DLD1 (cell line): ENCODE data around the gene SCRG1.

ENCODE experiments used
- in situ Hi-C: cut with HindIII; loops from 2 replicates; pipeline ENCODE4 v1.10.0; 2017; ENCODE audit warnings: low sequenced_read_pairs

SCRG1 gene

DNA sequence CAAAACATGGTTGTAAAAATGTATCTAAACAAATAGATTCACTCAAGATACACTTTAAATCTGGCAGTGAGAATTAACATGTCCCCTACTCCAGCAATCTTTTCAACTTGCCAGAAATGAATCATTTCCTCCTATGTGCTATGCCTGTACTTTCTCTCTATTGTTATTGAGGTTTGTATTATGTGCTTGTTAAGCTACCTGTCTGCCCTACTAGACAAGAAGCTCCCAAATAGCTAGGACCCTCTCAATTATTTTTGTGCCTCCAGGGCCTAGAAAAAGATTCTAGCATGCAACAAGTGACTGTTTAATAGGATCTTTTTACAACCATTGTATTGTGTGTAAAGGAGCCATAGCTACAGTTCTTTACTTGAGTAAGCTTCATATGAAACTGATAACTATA lies 31.6 kb downstream of the SCRG1 start:
- in situ Hi-C loops: no loop called here

GRCh38 chr4:173365359-173365996 lies 33.4 kb downstream of the SCRG1 start:
- in situ Hi-C loops: no loop called here

- in situ Hi-C loops: no loop called here
Observed at GRCh38 chr4:173362666-173363065, 36.2 kb downstream of the SCRG1 start.

- in situ Hi-C loops: no loop called here
Observed at GRCh38 chr4:173360587-173361221, 38.2 kb downstream of the SCRG1 start.

DNA sequence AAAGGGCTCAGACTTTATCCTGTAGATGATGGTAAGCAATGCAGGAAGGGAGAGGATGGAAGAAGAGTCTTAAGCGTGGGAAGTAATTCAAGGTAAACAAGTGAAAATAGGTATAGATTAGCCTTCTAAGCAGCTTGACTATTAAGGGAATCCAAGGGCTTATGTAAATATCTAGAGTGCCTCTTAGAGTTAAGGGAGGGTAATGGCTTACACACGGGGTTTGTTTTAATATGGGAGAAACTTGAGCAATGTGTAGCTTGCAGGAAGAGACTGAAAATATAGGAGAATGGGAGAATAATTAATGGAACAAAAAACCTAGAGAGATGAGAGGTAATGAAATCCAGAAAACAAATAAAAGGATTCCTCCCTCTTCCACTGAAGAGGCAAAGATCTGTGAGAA lies 41.0 kb downstream of the SCRG1 start:
- in situ Hi-C loops: no loop called here

GRCh38 chr4:173347467-173347866 lies 51.4 kb downstream of the SCRG1 start:
- in situ Hi-C loops: no loop called here

DNA sequence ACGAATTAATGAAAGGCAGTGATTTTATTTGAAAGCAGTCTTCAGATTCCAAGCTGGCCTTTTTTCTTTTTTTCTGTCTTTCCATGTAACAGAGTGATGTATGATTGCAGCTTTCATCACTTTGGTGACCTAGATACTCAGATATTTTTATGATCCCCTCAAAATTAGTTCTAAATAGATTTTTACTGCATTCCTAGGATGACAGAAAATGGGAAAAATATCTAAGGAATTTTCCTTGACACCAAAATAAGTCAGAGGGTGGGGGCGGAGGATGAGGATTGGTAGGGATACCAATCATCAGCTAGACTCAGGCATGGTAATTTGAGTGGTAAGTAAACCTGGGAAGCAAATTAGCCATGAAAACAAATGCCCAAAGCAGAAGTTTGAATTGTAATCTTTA lies 52.8 kb downstream of the SCRG1 start:
- in situ Hi-C loops: no loop called here

DNA sequence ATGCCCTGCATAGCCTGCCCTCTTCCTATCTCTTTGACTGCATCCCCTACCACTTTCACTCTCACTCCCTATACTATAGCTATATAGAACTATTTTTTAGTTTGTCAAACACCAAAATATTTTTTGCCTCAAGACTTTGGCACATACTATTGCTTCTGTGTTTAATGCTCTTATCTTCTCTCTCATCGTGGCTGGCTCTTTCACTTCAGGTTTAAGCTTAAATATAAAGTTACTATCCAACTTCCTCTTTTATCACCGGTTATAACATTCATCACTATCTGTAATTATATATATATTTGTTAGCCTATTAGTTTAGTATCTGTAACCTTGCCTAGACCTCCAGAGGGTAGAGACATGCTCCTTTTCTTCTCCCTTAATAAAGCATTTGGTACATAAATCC lies 53.3 kb downstream of the SCRG1 start:
- in situ Hi-C loops: no loop called here

DNA sequence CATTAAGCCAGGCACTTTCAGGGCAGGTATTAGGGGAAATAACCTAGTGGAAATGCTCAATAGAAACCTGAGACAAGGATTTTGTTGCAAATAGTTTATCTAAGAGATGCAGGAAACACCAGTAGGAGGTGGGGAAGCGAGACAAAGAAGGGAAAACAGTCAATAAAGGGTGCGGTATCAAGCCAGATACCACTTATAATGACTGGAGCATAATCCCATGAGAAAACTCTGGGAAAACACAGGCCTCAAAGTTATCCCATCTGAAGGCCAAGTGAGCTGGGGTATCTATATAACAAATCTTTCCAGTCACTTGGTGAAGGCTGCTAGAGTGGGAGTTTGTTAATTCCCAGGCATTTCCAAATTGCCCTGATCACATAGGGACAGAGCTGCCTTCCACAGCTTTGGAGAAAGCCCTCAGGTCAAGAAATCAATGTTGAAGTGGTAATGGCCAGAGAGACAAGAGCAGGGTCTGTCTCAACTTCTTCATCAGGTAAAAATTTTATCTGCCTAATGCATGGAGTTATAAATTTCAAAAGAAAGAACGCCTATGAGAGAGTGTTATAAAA lies 55.0 kb downstream of the SCRG1 start:
- in situ Hi-C loops: no loop called here

- in situ Hi-C loops: no loop called here
Observed at GRCh38 chr4:173337463-173337862, 61.5 kb downstream of the SCRG1 start.

DNA sequence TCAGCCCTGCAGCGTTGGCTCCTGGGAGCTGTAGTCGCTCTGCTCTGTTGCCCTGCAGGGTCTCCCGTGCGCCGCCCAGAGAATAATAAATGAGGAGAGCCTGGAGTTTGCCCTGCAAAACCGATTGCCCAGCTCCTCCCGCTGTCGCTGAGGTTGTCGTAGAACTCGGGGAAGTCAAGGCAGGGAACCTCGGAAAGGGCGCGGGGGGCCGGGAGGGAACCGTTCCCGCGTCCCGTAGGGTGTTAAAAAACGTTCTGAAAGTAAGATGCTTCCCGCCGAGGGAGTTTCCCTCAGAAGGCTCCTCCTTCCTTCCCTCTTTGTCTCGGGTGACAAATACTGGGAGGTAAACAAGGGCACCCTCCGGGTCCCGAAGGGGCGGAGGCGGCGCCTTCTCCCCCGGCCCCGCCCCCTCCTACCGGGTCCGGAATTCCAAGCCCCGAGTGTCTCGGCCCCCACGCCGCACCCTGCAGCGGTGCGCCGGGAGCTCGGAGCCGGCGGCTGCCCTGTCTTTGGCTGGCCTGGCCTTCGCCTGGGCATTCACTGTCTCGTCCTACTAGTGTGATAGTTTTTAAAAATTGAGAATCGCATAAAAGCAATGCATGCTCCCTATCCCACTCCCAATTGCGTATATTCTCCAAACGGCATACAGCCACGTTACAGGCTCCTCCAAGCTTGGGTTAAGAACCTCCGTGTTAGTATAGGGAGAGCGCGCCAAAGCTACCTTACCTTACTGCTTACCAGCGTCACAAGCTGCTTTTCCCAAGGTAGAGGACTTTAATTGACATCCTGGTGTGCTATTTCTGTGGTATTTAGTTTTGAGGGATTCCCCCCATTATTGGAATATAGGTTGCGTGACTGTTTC lies 63.8 kb downstream of the SCRG1 start:
- in situ Hi-C loops: no loop called here
